Measurements from ENCODE around the gene SREK1. TPM values are rescaled to one million over a fixed set of nuclear protein-coding genes. Genes with fewer than 3 reads are reported as not detected.

SREK1 gene
- total RNA-seq, 4 donors from 2014 or later, result 29.9 to 51.9 (median 44.9) TPM

DNA sequence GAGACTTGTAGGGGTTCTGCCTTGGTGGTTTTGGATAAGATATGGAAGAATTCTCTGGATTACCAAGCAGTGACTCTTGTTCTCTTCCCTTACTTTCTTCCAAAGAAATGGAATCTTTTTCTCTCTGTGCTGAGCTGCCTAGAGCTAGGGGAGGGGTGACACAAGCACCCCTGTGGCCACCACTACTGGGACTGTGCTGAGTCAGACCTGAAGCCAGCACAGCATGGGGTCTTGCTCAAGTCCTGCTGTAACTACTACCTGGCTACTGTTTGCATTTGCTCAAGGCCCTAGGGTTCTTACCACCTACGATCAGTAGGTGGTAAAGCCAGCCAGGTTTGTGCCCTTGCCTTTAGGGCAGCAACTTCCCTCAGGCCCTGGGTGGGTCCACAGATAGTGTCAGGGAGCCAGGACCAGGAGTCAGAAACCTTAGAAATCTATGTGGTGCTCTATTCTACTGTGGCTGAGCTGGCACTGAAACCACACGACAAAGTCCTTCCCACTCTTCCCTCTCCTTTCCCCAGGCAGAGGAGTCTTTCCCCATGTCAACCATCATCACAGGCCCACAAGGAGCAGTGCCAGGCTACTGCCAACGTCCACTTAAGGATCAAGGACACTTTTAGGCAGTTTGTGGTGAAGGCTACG lies 53.8 kb downstream of the SREK1 start:
- 94% methylated on average over 4 of the region's 4 CpGs for WGBS
- H3K27me3 ChIP-seq, result no peaks in the 10 kb centered on the region
- no peak overlapping the region for H3K27ac ChIP-seq (replicated peaks in 1 of 4)
- H3K9me3 ChIP-seq, result no peaks in the 10 kb centered on the region
- TF ChIP-seq CTCF (IDR thresholded peaks at IDR 0.05), result no peak
- TF ChIP-seq POLR2A (IDR thresholded peaks at IDR 0.05; ENCODE audit: low read depth), result no peak
- TF ChIP-seq EP300 (IDR thresholded peaks at IDR 0.05), result no peak
- no peak for TF ChIP-seq POLR2AphosphoS5 (IDR thresholded peaks at IDR 0.05)
- no peak overlapping the region for H3K4me3 ChIP-seq
- intact Hi-C loops (cut with DNase I), result no loop called here
- no peak for DNase-seq (ENCODE audit: extremely low spot score)
- no peaks in the 10 kb centered on the region for H3K4me1 ChIP-seq
- H3K36me3 ChIP-seq, result no peaks in the 10 kb centered on the region

GRCh38 chr5:66198837-66199236 lies 54.7 kb downstream of the SREK1 start:
- Histone ChIP-seq H3K4me3 (no peak overlapping the region), H3K36me3 (no peaks in the 10 kb centered on the region), H3K27me3 (no peaks in the 10 kb centered on the region), H3K27ac (replicated peaks in 1 of 4) (no peak overlapping the region), H3K4me1 (no peaks in the 10 kb centered on the region), H3K9me3 (no peaks in the 10 kb centered on the region)
- WGBS, result 67% methylated on average over 1 of the region's 1 CpG
- no peak for TF ChIP-seq CTCF (IDR thresholded peaks at IDR 0.05)
- TF ChIP-seq EP300 (IDR thresholded peaks at IDR 0.05), result no peak
- TF ChIP-seq POLR2AphosphoS5 (IDR thresholded peaks at IDR 0.05), result no peak
- TF ChIP-seq POLR2A (IDR thresholded peaks at IDR 0.05; ENCODE audit: low read depth), result no peak
- intact Hi-C loops (cut with DNase I), result no loop called here
- DNase-seq (ENCODE audit: extremely low spot score), result no peak

- Histone ChIP-seq H3K27me3 (no peaks in the 10 kb centered on the region), H3K4me3 (no peak overlapping the region), H3K4me1 (no peaks in the 10 kb centered on the region), H3K9me3 (no peaks in the 10 kb centered on the region), H3K36me3 (no peaks in the 10 kb centered on the region), H3K27ac (replicated peaks in 1 of 4) (no peak overlapping the region)
- WGBS, result 58% methylated on average over 4 of the region's 4 CpGs
- TF ChIP-seq POLR2AphosphoS5 (IDR thresholded peaks at IDR 0.05) (no peak), CTCF (IDR thresholded peaks at IDR 0.05) (no peak), POLR2A (IDR thresholded peaks at IDR 0.05; ENCODE audit: low read depth) (no peak), EP300 (IDR thresholded peaks at IDR 0.05) (no peak)
- intact Hi-C loops (cut with DNase I), result no loop called here
- DNase-seq (ENCODE audit: extremely low spot score), result no peak
Observed at GRCh38 chr5:66203531-66203930, 59.4 kb downstream of the SREK1 start.

DNA sequence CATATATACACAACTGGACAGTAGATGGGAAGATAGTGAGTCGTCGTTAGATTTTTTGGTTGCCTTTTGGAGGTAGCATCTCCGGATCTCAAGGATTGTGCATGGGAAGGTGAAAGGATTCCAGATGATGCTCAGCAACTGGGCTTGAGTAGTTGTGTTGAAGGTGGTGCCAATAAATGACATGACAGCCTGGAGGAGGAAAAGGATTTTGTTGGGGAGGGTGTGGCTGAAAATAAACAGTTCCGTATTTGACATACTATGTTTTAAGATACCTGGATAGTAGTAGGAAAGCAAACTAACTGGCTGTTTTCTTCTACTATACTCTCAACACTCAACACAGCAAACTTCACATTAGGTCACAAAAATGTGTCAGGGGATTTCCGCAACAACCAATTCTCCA lies 62.4 kb downstream of the SREK1 start:
- no peak for TF ChIP-seq POLR2A (IDR thresholded peaks at IDR 0.05; ENCODE audit: low read depth)
- TF ChIP-seq EP300 (IDR thresholded peaks at IDR 0.05), result no peak
- TF ChIP-seq CTCF (IDR thresholded peaks at IDR 0.05), result no peak
- TF ChIP-seq POLR2AphosphoS5 (IDR thresholded peaks at IDR 0.05), result no peak
- Histone ChIP-seq H3K4me1 (no peaks in the 10 kb centered on the region), H3K27me3 (no peaks in the 10 kb centered on the region), H3K9me3 (no peaks in the 10 kb centered on the region), H3K36me3 (no peaks in the 10 kb centered on the region), H3K27ac (replicated peaks in 1 of 4) (no peak overlapping the region), H3K4me3 (no peak overlapping the region)
- intact Hi-C loops (cut with DNase I), result no loop called here
- no peak for DNase-seq (ENCODE audit: extremely low spot score)
- WGBS, result 96% methylated on average over 5 of the region's 5 CpGs

All from esophagus muscularis mucosa (tissue), 4 donors.